Activated CD8-positive, alpha-beta memory T cell treated with anti-CD3 and anti-CD28 coated beads, Interleukin-2, amount 10 ng/mL, durations not matched to agents 7 days and 5 days (primary cell): Measurements from ENCODE around the gene ADO. TPM values are rescaled to one million over a fixed set of nuclear protein-coding genes. Genes with fewer than 3 reads are reported as not detected.

Experiments
- ATAC-seq: fragments of 150-1000 bp; cut with Tn5 transposase; one replicate; pipeline ENCODE4 v1.10.0; 2021; ENCODE audit warnings: moderate library complexity
- CTCF ChIA-PET: fragments of 350-600 bp; sonication (Branson Sonifier 250); formaldehyde crosslinking; loops from one replicate; lab custom pipeline; 2021; ENCODE audit warnings: antibody characterized with exemption; lab: Charles Lee
- DNase-seq: peaks from one replicate; pipeline ENCODE4 v3.0.0-alpha.2; 2020
- H3K27ac Mint-ChIP-seq: one replicate; pipeline ENCODE4 v1.8.0; 2021; ENCODE audit warnings: mild to moderate bottlenecking, mixed read lengths
- H3K27me3 Mint-ChIP-seq: one replicate; pipeline ENCODE4 v1.8.0; 2021; ENCODE audit warnings: mixed read lengths
- H3K36me3 Mint-ChIP-seq: one replicate; pipeline ENCODE4 v1.8.0; 2021; ENCODE audit warnings: mild to moderate bottlenecking, mixed read lengths
- H3K4me1 Mint-ChIP-seq: one replicate; pipeline ENCODE4 v1.8.0; 2021; ENCODE audit warnings: mixed read lengths
- H3K4me3 Mint-ChIP-seq: one replicate; pipeline ENCODE4 v1.8.0; 2021; ENCODE audit warnings: mild to moderate bottlenecking, moderate library complexity, mixed read lengths
- H3K9me3 Mint-ChIP-seq: one replicate; pipeline ENCODE4 v1.8.0; 2022; ENCODE audit warnings: low read depth, mixed read lengths
- total RNA-seq, 2 experiments: library from RNA; stranded (reverse); gene quantifications; one replicate each; pipeline ENCODE4 v1.2.3, GENCODE V29; 2021

Gene ADO
- total RNA-seq, 2 experiments from 2014 or later: 19.4 to 25.9 TPM

DNA sequence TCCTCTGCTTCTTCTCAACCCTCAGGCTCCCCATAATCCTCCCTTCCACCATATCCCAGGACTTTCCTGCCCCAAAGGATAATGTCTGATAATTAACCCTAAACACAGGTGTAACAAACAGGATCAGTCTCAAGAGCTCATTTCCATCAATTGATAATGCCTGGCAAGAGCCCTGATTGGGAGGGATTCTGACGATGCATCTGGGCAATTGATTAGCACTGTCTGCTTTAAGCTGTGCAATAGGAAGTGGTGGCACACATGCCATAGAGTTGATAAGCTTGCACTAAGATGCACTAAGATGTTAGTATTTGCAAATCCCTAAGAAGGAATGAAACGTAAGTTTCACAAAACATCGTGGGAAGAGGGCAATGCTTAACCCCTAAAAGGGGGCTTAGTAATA, 39.1 kb downstream of the ADO start:
- DNase-seq (no peak), ATAC-seq (no peak)
- CTCF ChIA-PET: interaction anchor here (0.7 to 1.0 kb wide), 2 partner anchors 9 to 25 kb away, joined by 3 to 4 read pairs; no protein-coding TSS in a partner anchor
- Mint-ChIP-seq H3K4me3 (no peak overlapping the region), H3K36me3 (peaks cover 16% of the 10 kb centered on the region), H3K27me3 (peaks cover 27% of the 10 kb centered on the region), H3K4me1 (peaks cover 4% of the 10 kb centered on the region), H3K9me3 (peaks cover 14% of the 10 kb centered on the region), H3K27ac (no peak overlapping the region)

DNA sequence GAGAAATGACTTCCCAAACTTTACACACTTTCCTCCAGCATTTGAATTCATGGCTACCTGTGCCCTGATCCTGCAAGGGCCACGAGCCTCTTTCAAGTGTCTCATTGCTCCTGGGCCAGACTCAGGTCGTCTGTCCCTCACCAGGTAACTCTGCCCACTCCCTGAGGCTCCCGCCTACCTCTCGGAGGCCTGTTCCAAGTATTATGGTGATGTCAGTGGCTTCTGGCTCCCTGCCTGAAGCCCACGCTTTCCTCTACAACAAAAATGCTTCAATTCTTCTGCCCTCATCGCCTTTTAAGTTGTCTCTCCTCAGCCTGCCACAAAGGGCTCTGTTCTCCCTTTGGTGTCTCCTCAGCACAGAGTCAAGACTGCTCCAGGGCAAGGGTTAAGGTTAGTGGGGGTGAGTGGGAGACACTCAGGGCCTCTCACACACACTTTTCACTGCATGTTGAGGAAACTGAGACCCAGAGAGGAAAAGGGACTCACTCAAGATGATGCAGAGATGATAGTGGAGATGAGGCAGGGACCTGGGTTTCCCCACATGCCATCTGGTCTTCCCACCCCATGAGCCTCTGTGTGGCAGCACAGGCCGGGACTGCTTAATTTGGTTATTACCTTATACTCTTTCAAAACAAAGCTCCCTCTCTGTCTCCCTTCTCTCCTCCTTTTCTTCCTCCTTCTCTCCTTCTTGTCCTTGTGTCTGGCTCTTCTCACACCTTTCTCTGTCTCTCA, 39.9 kb downstream of the ADO start:
- DNase-seq (no peak), ATAC-seq (no peak)
- H3K27me3 Mint-ChIP-seq: peaks cover 30% of the 10 kb centered on the region
- peaks cover 4% of the 10 kb centered on the region for H3K4me1 Mint-ChIP-seq
- no peak overlapping the region for H3K4me3 Mint-ChIP-seq
- H3K9me3 Mint-ChIP-seq: peaks cover 17% of the 10 kb centered on the region
- peaks cover 19% of the 10 kb centered on the region for H3K36me3 Mint-ChIP-seq
- CTCF ChIA-PET: interaction anchor here (1.0 kb wide), 2 partner anchors 26 to 27 kb away, joined by 3 read pairs; no protein-coding TSS in a partner anchor
- H3K27ac Mint-ChIP-seq: no peak overlapping the region

- Mint-ChIP-seq H3K36me3 (peaks cover 19% of the 10 kb centered on the region), H3K4me3 (no peak overlapping the region), H3K27me3 (peaks cover 24% of the 10 kb centered on the region), H3K4me1 (peaks cover 18% of the 10 kb centered on the region), H3K9me3 (peaks cover 17% of the 10 kb centered on the region), H3K27ac (no peak overlapping the region)
- CTCF ChIA-PET: no interaction called here
- DNase-seq (no peak), ATAC-seq (no peak)
Measured at GRCh38 chr10:62847433-62847832, 42.9 kb downstream of the ADO start.

- DNase-seq: no peak
- Mint-ChIP-seq H3K9me3 (peaks cover 17% of the 10 kb centered on the region), H3K27ac (no peak overlapping the region), H3K36me3 (peaks cover 16% of the 10 kb centered on the region), H3K27me3 (peaks cover 13% of the 10 kb centered on the region), H3K4me3 (no peak overlapping the region), H3K4me1 (peaks cover 47% of the 10 kb centered on the region)
- CTCF ChIA-PET: interaction anchor here (1.1 to 6.1 kb wide), 3 partner anchors 33 to 257 kb away, joined by 4 to 39 read pairs (median 4); partner anchors contain the start of gene EGR2
- ATAC-seq: no peak
Measured at GRCh38 chr10:62850646-62851045, 46.1 kb downstream of the ADO start.

- Mint-ChIP-seq H3K36me3 (peaks cover 15% of the 10 kb centered on the region), H3K27ac (peak overlapping the region; percentile 13), H3K4me1 (peaks cover 55% of the 10 kb centered on the region), H3K9me3 (peaks cover 16% of the 10 kb centered on the region), H3K27me3 (peaks cover 10% of the 10 kb centered on the region), H3K4me3 (no peak overlapping the region)
- CTCF ChIA-PET: interaction anchor here (1.1 to 6.1 kb wide), 3 partner anchors 34 to 308 kb away, joined by 3 to 39 read pairs (median 3); partner anchors contain the start of gene EGR2
- ATAC-seq (no peak), DNase-seq (no peak)
Measured at GRCh38 chr10:62851442-62851841, 46.9 kb downstream of the ADO start.

DNA sequence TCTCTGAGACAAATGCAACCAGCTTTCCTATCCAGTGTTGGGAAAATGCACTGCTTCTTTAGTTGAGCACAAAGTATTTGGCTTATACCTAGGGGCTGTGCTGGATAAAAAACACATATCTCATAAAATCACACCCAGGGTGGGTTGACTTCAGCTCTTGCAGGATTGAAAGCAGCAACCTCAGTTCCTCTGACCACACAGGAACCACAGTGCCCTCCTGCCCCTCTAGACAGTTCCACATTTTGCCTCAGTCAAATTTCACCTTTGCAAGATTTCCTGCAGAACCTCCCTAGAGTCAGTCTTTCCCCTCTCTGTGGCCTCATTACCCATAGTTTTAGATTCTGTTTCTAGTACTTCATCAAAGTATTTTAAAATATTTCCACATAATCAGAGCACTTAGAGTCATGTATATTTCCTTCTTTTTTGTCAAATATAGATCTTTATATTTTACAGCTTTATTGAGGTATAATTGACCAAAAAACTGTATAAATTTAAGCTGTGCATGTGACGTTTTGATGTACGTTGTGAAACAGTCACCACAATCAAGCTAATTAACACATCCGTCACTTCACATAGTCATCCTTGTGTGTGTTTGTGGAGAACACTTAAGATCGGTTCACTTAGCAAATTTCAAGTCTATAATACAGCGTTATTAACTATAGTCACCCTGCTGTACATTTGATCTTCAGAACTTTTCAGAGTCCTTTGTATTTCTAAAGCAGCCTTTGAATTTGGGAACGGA, 48.6 kb downstream of the ADO start:
- Mint-ChIP-seq H3K27me3 (peaks cover 12% of the 10 kb centered on the region), H3K9me3 (peaks cover 5% of the 10 kb centered on the region), H3K27ac (peak overlapping the region; percentile 84), H3K4me1 (peaks cover 68% of the 10 kb centered on the region), H3K36me3 (peaks cover 3% of the 10 kb centered on the region), H3K4me3 (peak overlapping the region; percentile 38)
- peak; percentile 84 for DNase-seq
- ATAC-seq: peak; percentile 48
- CTCF ChIA-PET: interaction anchor here (0.8 to 6.1 kb wide), 9 partner anchors 10 to 867 kb away, joined by 3 to 39 read pairs (median 4); partner anchors contain the start of genes ADO and EGR2

- CTCF ChIA-PET: interaction anchor here (0.7 to 6.1 kb wide), 10 partner anchors 16 to 866 kb away, joined by 3 to 39 read pairs (median 4); partner anchors contain the start of genes ADO and EGR2
- H3K4me1 Mint-ChIP-seq: peaks cover 68% of the 10 kb centered on the region
- peak overlapping the region; percentile 84 for H3K27ac Mint-ChIP-seq
- DNase-seq (peak; percentile 86), ATAC-seq (peak; percentile 70)
- H3K4me3 Mint-ChIP-seq: peak overlapping the region; percentile 38
- peaks cover 3% of the 10 kb centered on the region for H3K9me3 Mint-ChIP-seq
- peaks cover 3% of the 10 kb centered on the region for H3K36me3 Mint-ChIP-seq
- peaks cover 12% of the 10 kb centered on the region for H3K27me3 Mint-ChIP-seq
Measured at GRCh38 chr10:62853710-62854109, 49.2 kb downstream of the ADO start.

DNA sequence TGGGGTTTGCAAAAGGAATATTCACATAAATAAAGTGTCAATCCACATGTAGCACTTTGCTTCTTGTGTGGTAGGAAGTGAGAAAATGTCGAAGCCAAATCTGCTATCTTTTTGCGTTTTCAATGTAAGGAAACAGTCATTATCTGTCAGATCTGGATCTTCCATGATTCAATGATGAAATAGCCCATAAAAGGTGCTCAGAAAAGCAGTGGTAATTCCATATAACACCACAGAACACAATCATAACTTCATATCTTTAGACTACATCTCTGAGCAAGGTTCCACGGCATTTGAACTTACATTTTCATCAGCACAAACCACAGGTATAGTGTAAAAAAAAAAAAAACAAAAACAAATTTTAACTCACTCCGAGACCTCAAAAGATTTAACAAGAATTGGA, 51.5 kb downstream of the ADO start:
- peaks cover 12% of the 10 kb centered on the region for H3K27me3 Mint-ChIP-seq
- peak overlapping the region; percentile 32 for H3K27ac Mint-ChIP-seq
- peaks cover 71% of the 10 kb centered on the region for H3K4me1 Mint-ChIP-seq
- peak; percentile 41 for ATAC-seq
- H3K36me3 Mint-ChIP-seq: peaks cover 1% of the 10 kb centered on the region
- CTCF ChIA-PET: interaction anchor here (1.2 to 6.1 kb wide), 2 partner anchors 38 to 219 kb away, joined by 3 to 39 read pairs; partner anchors contain the start of gene EGR2
- no peak for DNase-seq
- H3K4me3 Mint-ChIP-seq: no peak overlapping the region
- no peaks in the 10 kb centered on the region for H3K9me3 Mint-ChIP-seq

Other genes starting within 250 kb of the ADO start
- 10 to 100 TPM in 1 of 2 experiments, 1 to 10 TPM in 1; 4.7 to 21.6 TPM for gene EGR2, start 11.6 kb downstream of the ADO start, total RNA-seq